Measurements from ENCODE around the gene WNT4.
A peak's percentile ranks its signal among the peaks of the same experiment; 100 is the strongest.

Gene WNT4

GRCh38 chr1:22143065-22144033, at the start of gene WNT4:
TSS of gene WNT4 (minus strand) at chr1:22143097. CDS start at chr1:22142922, 175 bp downstream.
- peak in 1 of 2 experiments; percentile 12 for DNase-seq

GRCh38 chr1:22190731-22191130, 47.8 kb upstream of the WNT4 start:
- DNase-seq, result no peak

GRCh38 chr1:22190251-22190650, 47.4 kb upstream of the WNT4 start:
- DNase-seq, result no peak

GRCh38 chr1:22189619-22190018, 46.7 kb upstream of the WNT4 start:
- DNase-seq, result no peak

GRCh38 chr1:22188914-22189313, 46.0 kb upstream of the WNT4 start:
- no peak for DNase-seq

- DNase-seq, result no peak
Observed at GRCh38 chr1:22188436-22188835, 45.5 kb upstream of the WNT4 start.

- no peak for DNase-seq
Observed at GRCh38 chr1:22186311-22186710, 43.4 kb upstream of the WNT4 start.

GRCh38 chr1:22184892-22185612, 42.2 kb upstream of the WNT4 start:
- peak in 1 of 2 experiments; percentile 9 for DNase-seq

- DNase-seq, result no peak
Observed at GRCh38 chr1:22184454-22184853, 41.6 kb upstream of the WNT4 start.

- DNase-seq, result no peak
Observed at GRCh38 chr1:22182715-22183114, 39.8 kb upstream of the WNT4 start.

- DNase-seq, result no peak
Observed at GRCh38 chr1:22179197-22179803, 36.4 kb upstream of the WNT4 start.

GRCh38 chr1:22177354-22178003, 34.6 kb upstream of the WNT4 start:
- no peak for DNase-seq

- peak in 1 of 2 experiments; percentile 11 for DNase-seq
Observed at GRCh38 chr1:22176258-22176657, 33.4 kb upstream of the WNT4 start.

- no peak for DNase-seq
Observed at GRCh38 chr1:22174446-22175220, 31.7 kb upstream of the WNT4 start.

- DNase-seq, result no peak
Observed at GRCh38 chr1:22171951-22172715, 29.2 kb upstream of the WNT4 start.

GRCh38 chr1:22169816-22170215, 26.9 kb upstream of the WNT4 start:
- no peak for DNase-seq

- no peak for DNase-seq
Observed at GRCh38 chr1:22168412-22168973, 25.6 kb upstream of the WNT4 start.

GRCh38 chr1:22166439-22166838, 23.5 kb upstream of the WNT4 start:
- no peak for DNase-seq

GRCh38 chr1:22164841-22165808, 22.2 kb upstream of the WNT4 start:
- DNase-seq, result no peak

- no peak for DNase-seq
Observed at GRCh38 chr1:22163564-22163963, 20.7 kb upstream of the WNT4 start.

Measured in NCI-H187 (cell line).